Stimulated activated CD4-positive, alpha-beta T cell treated with anti-CD3 and anti-CD28 coated beads, Interleukin-4, amount 100 ng/mL, for 48 hours (primary cell): Measurements from ENCODE around the gene BTBD9.
"Not testable (repeated sequence)": the region's sequence is repeated elsewhere in the genome, so short reads cannot be mapped to it uniquely, and the experiment has no call there.

Experiments used
- DNase-seq, 2 donors: peaks; one replicate each; pipeline ENCODE4 v3.0.0-alpha.2; 2020; ENCODE audit warnings: low read depth in 2 of 2

The BTBD9 gene

GRCh38 chr6:38649744-38650143 is 10.0 kb upstream of the BTBD9 start:
- DNase-seq: no peak

- DNase-seq: no peak
Measured at GRCh38 chr6:38648629-38649028, 8.9 kb upstream of the BTBD9 start.

- DNase-seq: no peak
Measured at GRCh38 chr6:38646166-38646878, 6.6 kb upstream of the BTBD9 start.

GRCh38 chr6:38644951-38645350 is 5.2 kb upstream of the BTBD9 start:
- DNase-seq: no peak

GRCh38 chr6:38640216-38640909 is 634 bp upstream of the BTBD9 start:
- DNase-seq: no peak

GRCh38 chr6:38638941-38639497 is 710 bp downstream of the BTBD9 start:
- peak; percentile 40 to 56 for DNase-seq

- no peak for DNase-seq
Measured at GRCh38 chr6:38637756-38638155, 2.0 kb downstream of the BTBD9 start.

GRCh38 chr6:38636027-38636426 is 3.7 kb downstream of the BTBD9 start:
- DNase-seq: no peak

- no peak for DNase-seq
Measured at GRCh38 chr6:38634518-38634917, 5.2 kb downstream of the BTBD9 start.

GRCh38 chr6:38632490-38632889 is 7.2 kb downstream of the BTBD9 start:
- DNase-seq: no peak

- no peak for DNase-seq
Measured at GRCh38 chr6:38631186-38631783, 8.4 kb downstream of the BTBD9 start.

- DNase-seq: no peak
Measured at GRCh38 chr6:38625217-38625616, 14.5 kb downstream of the BTBD9 start.

GRCh38 chr6:38619342-38619741 is 20.4 kb downstream of the BTBD9 start:
- DNase-seq: not testable (repeated sequence)

- DNase-seq: not testable (repeated sequence)
Measured at GRCh38 chr6:38618301-38618700, 21.4 kb downstream of the BTBD9 start.

- DNase-seq: no peak
Measured at GRCh38 chr6:38617856-38618255, 21.9 kb downstream of the BTBD9 start.

GRCh38 chr6:38612143-38612965 is 27.4 kb downstream of the BTBD9 start:
- no peak for DNase-seq

- no peak for DNase-seq
Measured at GRCh38 chr6:38610050-38610625, 29.6 kb downstream of the BTBD9 start.

- no peak for DNase-seq
Measured at GRCh38 chr6:38604700-38605099, 35.0 kb downstream of the BTBD9 start.

- no peak for DNase-seq
Measured at GRCh38 chr6:38603966-38604365, 35.8 kb downstream of the BTBD9 start.

GRCh38 chr6:38603496-38603895 is 36.2 kb downstream of the BTBD9 start:
- DNase-seq: no peak

- DNase-seq: no peak
Measured at GRCh38 chr6:38599966-38600550, 39.7 kb downstream of the BTBD9 start.
